ENCODE measurements around the gene LAMA5. TPM values are rescaled to one million over a fixed set of nuclear protein-coding genes. Genes with fewer than 3 reads are reported as not detected.

LAMA5 gene, protein sequence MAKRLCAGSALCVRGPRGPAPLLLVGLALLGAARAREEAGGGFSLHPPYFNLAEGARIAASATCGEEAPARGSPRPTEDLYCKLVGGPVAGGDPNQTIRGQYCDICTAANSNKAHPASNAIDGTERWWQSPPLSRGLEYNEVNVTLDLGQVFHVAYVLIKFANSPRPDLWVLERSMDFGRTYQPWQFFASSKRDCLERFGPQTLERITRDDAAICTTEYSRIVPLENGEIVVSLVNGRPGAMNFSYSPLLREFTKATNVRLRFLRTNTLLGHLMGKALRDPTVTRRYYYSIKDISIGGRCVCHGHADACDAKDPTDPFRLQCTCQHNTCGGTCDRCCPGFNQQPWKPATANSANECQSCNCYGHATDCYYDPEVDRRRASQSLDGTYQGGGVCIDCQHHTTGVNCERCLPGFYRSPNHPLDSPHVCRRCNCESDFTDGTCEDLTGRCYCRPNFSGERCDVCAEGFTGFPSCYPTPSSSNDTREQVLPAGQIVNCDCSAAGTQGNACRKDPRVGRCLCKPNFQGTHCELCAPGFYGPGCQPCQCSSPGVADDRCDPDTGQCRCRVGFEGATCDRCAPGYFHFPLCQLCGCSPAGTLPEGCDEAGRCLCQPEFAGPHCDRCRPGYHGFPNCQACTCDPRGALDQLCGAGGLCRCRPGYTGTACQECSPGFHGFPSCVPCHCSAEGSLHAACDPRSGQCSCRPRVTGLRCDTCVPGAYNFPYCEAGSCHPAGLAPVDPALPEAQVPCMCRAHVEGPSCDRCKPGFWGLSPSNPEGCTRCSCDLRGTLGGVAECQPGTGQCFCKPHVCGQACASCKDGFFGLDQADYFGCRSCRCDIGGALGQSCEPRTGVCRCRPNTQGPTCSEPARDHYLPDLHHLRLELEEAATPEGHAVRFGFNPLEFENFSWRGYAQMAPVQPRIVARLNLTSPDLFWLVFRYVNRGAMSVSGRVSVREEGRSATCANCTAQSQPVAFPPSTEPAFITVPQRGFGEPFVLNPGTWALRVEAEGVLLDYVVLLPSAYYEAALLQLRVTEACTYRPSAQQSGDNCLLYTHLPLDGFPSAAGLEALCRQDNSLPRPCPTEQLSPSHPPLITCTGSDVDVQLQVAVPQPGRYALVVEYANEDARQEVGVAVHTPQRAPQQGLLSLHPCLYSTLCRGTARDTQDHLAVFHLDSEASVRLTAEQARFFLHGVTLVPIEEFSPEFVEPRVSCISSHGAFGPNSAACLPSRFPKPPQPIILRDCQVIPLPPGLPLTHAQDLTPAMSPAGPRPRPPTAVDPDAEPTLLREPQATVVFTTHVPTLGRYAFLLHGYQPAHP (N-terminal part only)
- 55.8 and 127 TPM in 2 replicates for total RNA-seq

DNA sequence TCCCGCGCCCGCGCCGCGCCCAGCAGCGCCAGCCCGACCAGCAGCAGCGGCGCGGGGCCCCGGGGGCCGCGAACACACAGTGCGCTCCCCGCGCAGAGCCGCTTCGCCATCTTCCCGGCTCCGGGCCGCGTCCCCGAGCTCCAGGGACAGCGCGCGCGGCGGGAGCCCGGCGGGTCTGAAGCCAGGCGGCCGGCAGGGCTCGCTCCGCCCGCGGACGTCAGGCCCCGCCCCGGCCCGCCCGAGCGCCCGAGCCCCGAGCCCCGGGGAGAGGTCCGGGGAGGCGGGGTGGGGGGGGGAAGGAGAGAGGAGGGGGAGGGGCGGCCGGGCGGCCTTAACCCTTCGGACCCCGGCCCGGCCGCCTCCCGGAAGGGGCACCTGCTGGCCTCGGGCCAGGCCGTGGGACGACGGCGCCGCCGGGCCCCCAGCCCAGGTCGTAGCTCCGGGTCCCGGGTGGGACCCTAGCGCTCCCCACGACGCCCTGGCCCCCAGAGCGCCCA lies at the start of gene LAMA5:
Gene LAMA5 (minus strand): TSS at position 177 of the 497 bp plus-strand sequence. CDS start 67 bp downstream, at position 110.
- DNase-seq, result peak; percentile 49

DNA sequence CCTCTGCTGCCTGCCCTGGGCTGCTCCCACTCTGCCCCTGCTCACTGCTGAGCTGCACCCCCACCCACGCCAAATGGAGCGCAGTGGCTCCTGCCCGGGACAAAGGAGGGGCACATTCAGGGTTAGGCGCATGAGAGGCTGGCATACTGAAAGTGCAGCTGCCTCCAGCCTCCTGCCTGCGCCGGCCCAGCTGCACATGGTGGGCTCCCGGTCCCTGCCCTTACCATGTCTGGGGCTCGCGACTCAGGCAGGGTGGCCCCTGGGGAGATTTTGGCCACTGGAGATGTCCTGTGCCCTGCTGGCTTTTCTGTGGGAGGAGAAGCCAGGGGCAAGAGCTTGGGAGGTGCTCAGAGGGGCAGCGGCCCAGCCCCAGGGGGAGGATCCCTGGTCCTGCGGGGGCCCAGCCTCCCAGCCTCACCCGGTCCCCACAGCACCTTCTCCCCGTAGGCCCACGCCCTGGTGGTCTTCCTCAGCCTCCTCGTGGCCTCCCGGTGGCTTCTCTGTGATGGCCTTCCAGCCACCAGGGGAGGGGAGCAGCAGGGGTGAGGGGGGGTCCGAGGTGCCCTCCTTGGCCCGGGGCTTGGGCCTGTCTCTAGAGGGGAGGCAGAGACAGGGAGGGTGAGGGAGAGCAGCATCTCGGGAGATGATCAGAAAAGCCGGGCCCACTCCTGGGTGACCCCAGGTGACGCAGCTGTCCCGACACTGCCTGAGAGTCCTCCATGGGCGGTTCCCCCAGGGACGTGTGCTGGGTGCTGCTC lies 48.4 kb upstream of the LAMA5 start:
- DNase-seq, result no peak

DNA sequence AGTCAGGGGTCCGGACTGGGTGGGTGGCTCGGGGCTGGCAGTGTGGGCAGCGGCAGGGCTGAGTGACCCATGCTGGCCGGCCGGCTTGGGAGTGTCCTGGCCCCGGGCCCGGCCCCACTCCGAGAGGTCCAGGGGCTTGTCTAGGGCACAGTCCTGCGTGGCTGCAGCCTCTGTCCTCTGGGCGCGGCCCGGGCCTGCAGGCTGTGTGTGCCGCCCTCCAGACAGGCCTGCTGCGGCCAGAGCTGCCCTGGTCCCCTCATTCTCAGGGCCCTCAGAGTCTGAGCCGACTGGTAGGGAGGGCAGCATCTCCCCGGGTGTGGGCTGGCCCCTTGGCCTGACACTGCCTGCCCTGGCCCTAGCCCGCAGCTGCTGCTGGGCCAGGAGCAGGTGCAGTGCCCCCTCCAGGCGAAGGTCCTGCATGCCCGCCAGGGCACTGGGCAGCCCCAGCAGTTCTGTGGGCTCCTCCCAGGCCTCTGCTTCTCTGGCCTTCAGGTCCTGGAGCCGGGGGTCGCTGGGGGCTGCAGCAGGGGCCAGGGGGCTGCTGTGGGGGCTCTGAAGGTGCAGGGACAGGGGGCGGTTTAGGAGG lies 46.9 kb upstream of the LAMA5 start:
- peak; percentile 23 for DNase-seq

DNA sequence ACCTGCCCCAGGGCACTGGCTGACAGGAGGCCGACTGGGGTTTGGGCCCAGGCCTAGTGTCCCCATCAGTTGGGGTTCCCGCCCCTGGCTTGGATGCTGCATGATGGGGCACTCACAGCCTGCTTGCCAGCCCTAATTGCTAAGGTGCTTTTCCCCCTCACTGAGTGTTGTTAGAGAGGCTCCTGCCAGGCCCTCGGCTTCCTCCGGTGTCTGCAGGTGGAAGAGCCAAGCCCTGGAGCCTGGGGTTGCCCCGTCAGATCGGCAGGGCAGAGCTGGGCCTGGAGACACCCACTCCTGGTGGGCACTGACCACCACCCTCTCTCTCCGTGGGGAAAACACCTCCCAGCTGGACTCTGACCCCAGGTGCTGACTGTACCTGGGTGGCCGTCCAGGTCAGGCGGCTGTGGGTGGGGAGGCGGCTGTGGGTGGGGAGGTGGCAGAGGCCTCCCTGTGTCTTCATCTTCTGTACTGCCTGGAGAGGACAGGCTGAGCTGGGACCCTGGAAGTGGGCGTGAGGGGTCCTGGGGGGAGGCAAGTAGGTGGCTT lies 46.0 kb upstream of the LAMA5 start:
- DNase-seq, result no peak

DNA sequence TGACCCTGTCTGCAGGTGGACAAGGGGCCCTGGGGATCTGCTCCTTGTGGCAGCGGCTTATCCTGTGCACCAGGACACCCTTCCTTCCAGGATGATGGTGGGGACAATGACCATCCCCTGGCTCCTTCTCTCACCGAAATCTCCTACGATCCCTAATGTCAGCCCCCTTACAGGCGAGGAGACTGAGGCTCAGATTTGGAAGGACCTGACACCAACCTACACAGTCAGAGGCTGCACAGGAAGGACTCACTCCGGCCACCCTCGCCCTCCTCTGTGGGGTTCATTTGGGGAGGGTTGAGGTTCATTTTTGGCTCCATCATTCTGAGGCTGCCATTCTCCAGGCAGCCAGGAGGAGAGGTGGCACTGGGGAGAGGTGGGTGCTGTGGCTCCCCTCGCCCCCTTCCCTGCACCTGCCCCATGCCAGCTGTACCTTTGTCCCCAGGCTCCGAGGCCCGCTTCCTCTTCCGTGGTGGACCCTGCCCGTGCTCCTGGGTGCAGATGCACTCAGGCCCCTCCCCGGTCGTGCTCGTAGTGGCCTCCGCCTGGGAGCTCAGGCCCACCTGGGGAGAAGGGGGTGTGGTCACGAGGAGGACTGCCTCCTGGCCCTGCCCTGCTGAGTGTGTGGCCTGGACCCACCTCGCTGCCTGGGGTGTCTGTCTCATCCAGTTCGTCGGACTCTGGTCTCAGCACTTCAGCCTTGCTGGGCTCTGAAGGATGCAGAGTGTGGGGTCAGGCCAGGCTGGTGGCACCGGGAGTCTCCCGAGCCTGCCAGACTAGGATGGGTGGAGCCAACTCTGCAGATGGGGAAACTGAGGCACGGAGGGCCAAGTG lies 45.3 kb upstream of the LAMA5 start:
- DNase-seq, result no peak

DNA sequence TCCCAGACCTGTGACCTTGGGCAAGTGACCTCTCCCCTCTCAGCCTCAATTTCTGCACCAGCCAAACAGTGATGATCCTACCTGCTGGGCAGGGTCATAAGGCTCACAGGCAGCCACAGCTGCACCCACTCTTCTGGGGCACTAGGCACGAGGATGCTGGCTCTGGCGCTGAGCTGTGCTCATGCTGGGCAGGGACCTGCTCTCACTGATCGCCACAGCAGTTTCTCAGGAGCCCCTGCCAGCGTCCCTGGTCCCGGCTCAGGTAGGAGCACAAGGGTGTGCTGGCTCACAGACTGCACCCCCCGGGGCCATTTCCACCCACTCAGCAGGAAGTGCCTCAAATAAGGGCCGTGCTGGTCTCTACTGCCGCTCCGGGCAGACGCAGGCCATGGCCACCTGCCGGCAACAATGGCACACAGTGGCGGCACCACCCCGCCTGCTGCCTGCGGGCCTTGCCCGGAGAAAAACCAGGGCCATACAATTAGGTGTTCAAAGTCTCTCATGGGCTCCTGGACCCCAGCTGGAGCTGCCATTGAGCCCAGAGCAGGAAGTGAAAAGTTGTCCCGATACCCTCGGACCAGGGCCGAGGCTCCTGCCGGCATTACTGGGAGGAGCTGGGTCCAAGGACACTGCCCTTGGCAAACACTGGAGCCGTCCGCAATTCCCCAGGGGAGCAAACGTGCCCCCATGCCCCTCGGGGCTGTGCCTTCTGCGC lies 44.5 kb upstream of the LAMA5 start:
- DNase-seq, result no peak

DNA sequence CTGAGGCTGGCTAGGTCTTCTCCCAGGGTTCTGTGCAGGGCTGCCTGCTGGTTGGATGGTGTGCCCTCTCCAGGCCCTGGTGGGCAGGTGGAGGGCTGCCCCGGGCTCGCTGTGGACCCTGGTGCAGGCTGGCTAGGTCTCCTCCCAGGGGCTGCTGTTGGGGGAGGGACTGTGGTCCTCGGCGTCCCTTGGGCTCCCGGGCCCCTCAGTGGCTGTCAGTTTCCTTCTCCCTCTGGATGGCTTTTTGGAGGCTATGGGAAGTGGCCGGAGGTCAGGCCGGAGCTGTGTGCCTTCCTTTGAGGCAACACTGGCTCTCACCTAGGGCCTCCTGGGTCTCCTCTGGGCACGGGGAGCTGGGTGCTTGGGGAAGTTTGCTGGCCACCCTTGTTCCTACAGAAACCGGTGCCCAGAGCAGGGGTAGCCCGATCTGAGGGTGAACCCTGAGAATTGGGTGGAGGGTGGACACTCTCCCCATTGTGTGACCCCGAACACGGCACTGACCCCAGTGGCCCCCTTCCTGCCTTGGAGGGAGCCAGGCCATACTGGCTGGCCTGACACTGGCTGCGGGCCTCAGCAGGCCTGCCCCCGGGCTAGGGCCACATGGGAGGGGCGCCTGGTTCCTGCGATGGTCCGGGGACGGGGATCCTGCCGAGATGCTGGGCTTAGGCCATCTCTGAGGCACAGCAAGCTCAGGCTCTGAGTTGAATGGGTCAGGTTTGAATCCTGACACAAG lies 43.8 kb upstream of the LAMA5 start:
- no peak for DNase-seq

DNA sequence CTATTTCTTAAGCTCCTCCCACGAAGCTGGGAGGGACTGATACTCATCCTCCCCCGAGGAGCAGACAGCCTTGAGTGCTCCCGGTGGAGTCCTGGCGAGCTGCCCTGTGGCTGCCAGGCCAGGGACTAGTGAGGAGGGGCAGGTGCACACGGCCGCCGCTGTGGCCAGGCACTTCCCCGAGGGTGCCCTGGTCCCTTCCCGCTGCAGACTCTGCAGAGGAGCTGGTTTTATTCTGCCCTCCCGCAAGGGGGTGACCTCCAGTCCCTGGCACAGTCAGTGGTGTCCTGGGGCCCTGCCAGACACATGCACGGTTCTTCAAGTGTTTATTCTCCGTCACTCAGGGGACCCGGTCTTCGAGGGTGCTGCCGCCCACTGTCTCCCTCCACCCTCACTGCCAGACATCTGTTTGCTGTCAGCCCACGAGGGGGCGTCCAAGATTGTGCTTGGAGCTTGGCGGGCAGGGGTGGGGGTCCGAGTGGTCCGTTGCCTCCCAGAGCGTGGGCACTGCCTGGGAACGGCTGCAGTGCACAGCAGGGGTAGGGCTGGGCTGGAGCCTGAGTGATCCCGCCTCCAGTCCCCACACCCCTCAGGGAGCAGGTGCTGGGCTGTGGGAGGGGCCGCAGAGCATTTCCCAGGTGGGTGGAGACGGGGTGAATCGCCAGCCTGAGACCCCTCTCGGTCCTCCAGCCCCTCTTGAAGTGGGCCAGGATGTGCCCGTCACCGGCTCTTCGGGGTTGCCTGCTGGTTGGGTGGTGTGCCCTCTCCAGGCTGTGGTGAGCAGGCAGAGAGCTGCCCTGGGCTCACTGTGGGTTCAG lies 43.0 kb upstream of the LAMA5 start:
- peak; percentile 53 for DNase-seq

DNA sequence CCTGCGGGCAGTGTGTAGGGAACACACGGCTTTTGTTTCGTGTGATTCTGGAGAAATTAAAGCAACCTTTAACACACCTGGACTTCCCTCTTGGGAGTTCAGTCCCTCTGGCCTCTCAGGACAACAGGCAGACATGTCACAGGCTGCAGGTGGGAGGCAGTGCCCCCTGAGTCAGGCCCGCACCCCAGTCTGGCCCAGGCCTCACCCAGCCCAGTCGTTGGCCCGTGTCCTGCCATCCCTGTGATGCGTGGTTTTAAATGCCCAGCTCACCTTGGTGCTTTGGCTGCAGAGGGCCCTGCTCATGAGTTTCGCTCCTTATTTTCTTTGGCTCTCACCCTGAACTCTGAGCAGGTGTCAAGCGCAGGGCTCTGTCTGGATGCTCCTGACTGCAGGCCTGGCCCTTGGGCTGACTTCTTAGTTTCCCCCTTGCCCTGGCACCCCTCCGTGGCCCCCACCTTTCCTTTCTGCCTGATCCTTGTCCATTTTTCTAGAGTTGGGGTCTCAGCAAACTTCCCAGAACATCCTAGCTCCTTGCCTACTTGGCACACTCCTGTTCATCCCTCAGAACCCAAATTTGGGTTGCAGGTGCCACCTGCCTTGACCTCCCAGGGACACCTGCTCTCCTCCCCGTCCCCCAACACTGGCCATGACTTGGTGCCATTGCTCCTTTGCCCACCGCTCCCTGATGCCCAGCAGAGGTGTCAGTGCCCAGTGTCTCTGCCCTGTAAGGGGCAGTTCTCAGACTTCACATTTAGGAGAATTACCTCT lies 42.2 kb upstream of the LAMA5 start:
- no peak for DNase-seq

DNA sequence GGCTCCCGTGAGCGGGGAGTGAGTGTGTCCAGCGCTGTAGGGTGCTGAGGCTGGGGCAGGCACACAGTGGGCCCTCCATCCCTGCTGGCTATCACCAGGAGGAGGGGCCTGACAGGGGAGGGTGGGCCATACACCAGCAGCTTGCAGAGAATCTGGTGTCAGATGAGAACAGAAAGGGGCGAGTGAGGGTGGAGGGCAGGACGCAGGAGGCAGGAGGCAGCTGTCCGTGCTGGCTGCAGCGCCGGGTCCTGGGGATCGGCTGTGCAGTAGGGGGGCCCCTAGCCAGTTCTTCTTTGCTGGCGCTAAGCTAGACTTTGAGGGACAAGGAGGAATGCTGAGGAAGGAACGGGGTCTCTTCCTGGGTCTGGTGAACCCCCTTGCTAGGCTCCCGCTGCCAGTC lies 41.5 kb upstream of the LAMA5 start:
- DNase-seq, result no peak

DNA sequence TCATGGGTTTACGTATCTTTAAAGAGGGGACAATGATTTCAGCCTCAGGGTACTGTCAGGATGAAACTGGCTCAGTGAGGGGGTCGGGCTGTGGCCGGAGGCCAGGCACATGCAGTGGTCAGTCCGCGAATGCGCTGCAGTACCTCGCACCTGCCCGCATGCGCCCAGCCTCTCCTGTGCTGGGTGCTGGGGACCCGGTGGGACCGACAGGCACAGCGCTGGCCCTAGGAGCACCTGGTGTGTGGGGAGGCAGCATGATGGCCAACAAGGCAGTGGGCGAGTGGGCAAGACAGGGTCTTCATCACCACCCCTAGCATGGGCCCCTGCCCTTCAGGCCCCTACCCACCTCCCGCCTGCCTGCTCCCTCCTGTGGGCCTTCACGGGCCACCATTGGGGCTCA lies 40.9 kb upstream of the LAMA5 start:
- no peak for DNase-seq

DNA sequence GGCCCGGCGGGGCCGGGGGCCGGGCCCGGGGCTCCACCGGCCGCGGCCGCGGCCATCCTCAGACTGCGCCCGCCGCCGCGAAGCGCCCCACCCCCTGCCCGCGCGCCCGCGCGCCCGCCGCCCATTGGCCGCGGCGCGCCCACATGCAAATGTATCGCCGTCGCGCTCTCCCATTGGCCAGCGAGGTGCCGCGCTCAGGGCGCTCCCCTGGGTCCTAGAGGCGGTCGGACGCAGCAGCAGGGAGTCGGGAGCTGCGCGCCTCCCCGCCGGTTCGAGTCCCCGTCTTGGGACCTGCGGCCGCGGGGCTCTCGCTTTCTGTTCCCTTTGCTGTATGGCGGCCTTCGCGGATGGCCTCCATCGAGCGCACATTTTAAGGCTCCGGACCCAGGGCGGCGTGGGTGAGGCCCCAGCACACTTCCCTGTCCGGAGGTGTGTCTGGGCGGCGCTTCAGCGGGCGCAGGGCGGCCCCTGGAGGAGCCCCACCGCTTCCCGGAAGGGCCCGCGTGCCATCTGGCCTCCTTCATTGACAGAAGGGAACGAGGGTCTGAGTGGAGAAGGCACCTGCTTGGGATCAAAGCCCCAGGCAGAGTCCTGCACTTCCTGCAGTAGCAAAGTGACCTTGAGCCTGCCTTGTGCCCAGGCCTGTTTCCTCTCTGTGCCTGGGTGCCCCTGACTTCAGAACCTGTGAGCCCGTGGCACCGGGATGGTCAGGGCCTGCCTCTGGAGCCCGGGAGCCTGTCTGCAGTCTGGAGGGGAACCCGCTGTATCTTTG lies 40.3 kb upstream of the LAMA5 start, which contains the start of gene CABLES2:
Gene CABLES2 (minus strand): TSS at position 65 of the 772 bp plus-strand sequence. CDS start 9 bp downstream, at position 56.
- peak; percentile 96 for DNase-seq

DNA sequence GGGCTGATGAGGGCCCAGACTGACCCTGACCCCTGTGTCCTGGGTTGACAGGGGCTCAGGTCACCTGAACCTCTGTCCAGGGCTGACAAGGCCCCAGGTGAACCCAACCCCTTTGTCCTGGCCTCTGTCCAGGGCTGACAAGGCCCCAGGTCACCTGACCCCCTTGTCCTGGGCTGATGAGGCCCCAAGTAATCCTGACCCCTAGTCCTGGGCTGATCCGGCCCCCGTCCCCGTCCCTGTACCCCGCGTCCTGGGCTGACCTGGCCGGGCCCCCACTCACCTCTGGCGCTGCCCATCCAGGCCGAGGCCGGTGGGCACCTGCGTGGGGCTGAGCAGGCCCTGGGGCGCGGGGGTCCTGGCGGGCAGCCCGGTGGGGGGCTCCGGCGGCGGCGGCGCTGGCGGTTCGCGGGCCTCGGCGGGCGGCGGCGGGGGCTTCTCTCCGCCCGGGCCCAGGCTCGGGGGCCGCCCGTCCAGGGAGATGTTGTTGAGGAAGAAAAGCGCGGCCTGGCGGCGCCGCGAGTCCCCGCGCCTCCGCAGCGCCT lies 39.6 kb upstream of the LAMA5 start:
- DNase-seq, result no peak

DNA sequence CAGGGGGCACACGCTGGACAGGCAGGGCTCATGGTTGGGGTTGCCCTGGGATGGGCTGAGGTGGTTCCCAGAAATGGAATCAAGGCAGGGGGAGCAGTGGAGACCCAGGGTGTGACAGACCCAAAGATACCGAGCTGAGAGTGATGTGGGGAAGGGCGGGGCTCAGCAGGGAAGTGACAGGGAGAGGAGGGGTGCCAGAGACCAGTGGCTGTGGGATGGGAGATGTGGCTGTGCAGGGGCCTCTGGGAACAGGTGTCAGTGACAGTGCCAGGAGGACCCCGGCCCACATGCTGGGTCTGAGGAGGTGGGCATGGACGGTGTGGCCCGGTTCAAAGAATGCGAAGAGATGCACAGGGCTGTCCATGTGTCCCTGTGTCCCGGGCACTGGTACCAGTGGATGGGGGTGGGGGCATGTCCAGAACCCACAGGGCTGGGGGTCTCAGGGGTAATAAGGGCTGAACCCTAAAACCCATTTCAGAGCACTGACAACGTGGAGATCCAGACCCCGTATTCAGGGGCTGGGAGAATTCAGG lies 38.9 kb upstream of the LAMA5 start:
- DNase-seq, result no peak

Data from dermis blood vessel endothelial cell (primary cell).